Esophagus muscularis mucosa (tissue), 4 donors: Measurements from ENCODE around the gene PKDREJ. TPM values are rescaled to one million over a fixed set of nuclear protein-coding genes. Genes with fewer than 3 reads are reported as not detected.

Experiments used
- DNase-seq: peaks from one replicate; pipeline ENCODE4 v3.0.0-alpha.2; 2017; ENCODE audit errors: extremely low spot score
- H3K27ac ChIP-seq, 4 donors: fragments of 200-600 bp; sonication (generic); replicated peaks in 1 of 4; 1 replicate in 3 of 4; 2 replicates in 1 of 4; pipeline ENCODE4 v1.5.1; 2016 to 2019; ENCODE audit warnings: mild to moderate bottlenecking in 1 of 4
- H3K27me3 ChIP-seq, 4 donors: fragments of 200-600 bp; sonication (generic); one replicate each; pipeline versions ENCODE4 v1.5.1 to v1.6.0; 2016 to 2019
- H3K36me3 ChIP-seq, 4 donors: fragments of 200-600 bp; sonication (generic); one replicate each; pipeline ENCODE4 v1.5.1; 2016 to 2019
- H3K4me1 ChIP-seq, 4 donors: fragments of 200-600 bp; sonication (generic); one replicate each; pipeline ENCODE4 v1.5.1; 2016 to 2019
- H3K4me3 ChIP-seq, 4 donors: fragments of 200-600 bp; sonication (generic); 1 replicate in 2 of 4; 2 replicates in 2 of 4; pipeline ENCODE4 v1.5.1; 2016 to 2019; ENCODE audit warnings: mild to moderate bottlenecking in 4 of 4, moderate library complexity in 1 of 4
- H3K9me3 ChIP-seq, 4 donors: fragments of 200-600 bp; sonication (generic); 1 replicate in 3 of 4; 2 replicates in 1 of 4; pipeline ENCODE4 v1.5.1; 2016 to 2019
- CTCF ChIP-seq, 3 experiments: fragments of 200-600 bp in 2 of 3; fragments of 450-650 bp in 1 of 3; sonication (generic) in 2 of 3; IDR thresholded peaks; one replicate each; pipeline ENCODE4 v1.5.1; 2017 to 2019; ENCODE audit warnings: antibody characterized with exemption in 3 of 3, mild to moderate bottlenecking in 2 of 3, moderate library complexity in 1 of 3
- EP300 ChIP-seq: sonication (generic); formaldehyde crosslinking; IDR thresholded peaks from one replicate; pipeline ENCODE4 v1.6.1; 2017; ENCODE audit warnings: antibody characterized with exemption
- POLR2A ChIP-seq: fragments of 450-650 bp; IDR thresholded peaks from one replicate; pipeline ENCODE4 v1.6.1; 2017; ENCODE audit warnings: antibody characterized with exemption, moderate library complexity, mild to moderate bottlenecking, low read depth
- POLR2AphosphoS5 ChIP-seq, 2 donors: sonication (generic); formaldehyde crosslinking; IDR thresholded peaks; one replicate each; pipeline ENCODE4 v1.6.1; 2017; ENCODE audit warnings: antibody characterized with exemption in 2 of 2
- WGBS: methylation state at CpG from one replicate; pipeline ENCODE4 v1.1.5; 2018; 5-methylcytosine and 5-hydroxymethylcytosine counted together
- intact Hi-C: fragments of 100-400 bp; cut with DNase I; formaldehyde crosslinking; loops from one replicate; pipeline ENCODE4 v1.15.1; 2023
- total RNA-seq, 4 donors: library from RNA; depleted of rRNA; stranded (reverse); fragments of >200 nt; gene quantifications; one replicate each; pipeline versions ENCODE4 v1.1.0 to v1.2.1, GENCODE V29; 2016

Gene PKDREJ
- total RNA-seq, 4 donors from 2014 or later: under 0.01 to 0.23 (median under 0.01) TPM; not detected in 1

DNA sequence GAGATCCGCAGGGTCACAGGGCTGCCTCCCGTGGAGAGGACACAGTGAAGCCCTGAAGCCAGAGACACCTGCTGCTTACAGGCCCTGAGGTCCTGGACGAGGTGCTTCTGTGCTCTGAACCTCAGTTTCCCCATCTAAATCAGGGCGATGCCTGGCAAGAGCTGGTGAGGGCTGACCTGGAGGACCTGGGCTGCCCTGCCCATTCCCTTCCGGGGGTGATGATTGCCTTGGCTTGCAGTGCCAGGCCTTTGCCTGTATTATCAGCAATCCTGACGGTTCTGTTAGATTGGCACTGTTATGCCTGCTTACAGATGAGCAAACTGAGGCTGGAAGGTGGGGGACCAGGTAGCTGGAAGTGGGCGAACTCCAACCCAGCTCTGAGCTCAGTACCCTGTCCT lies 25.7 kb upstream of the PKDREJ start:
- 100% methylated on average over 3 of the region's 7 CpGs for WGBS
- Histone ChIP-seq H3K27me3 (no peaks in the 10 kb centered on the region), H3K36me3 (peaks cover 35 to 100% (median 85%) of the 10 kb centered on the region in 4 donors), H3K4me3 (no peak overlapping the region), H3K9me3 (peaks cover 0 to 7% (median 0%) of the 10 kb centered on the region in 4 donors), H3K4me1 (peaks cover 0 to 30% (median 3%) of the 10 kb centered on the region in 4 donors), H3K27ac (peak overlapping the region in 1 of 4 donors; percentile 50)
- DNase-seq: no peak
- intact Hi-C loops: no loop called here
- TF ChIP-seq EP300 (no peak), POLR2AphosphoS5 (IDR thresholded peaks at IDR 0.05) (no peak), CTCF (IDR thresholded peaks at IDR 0.05) (no peak), POLR2A (no peak)

DNA sequence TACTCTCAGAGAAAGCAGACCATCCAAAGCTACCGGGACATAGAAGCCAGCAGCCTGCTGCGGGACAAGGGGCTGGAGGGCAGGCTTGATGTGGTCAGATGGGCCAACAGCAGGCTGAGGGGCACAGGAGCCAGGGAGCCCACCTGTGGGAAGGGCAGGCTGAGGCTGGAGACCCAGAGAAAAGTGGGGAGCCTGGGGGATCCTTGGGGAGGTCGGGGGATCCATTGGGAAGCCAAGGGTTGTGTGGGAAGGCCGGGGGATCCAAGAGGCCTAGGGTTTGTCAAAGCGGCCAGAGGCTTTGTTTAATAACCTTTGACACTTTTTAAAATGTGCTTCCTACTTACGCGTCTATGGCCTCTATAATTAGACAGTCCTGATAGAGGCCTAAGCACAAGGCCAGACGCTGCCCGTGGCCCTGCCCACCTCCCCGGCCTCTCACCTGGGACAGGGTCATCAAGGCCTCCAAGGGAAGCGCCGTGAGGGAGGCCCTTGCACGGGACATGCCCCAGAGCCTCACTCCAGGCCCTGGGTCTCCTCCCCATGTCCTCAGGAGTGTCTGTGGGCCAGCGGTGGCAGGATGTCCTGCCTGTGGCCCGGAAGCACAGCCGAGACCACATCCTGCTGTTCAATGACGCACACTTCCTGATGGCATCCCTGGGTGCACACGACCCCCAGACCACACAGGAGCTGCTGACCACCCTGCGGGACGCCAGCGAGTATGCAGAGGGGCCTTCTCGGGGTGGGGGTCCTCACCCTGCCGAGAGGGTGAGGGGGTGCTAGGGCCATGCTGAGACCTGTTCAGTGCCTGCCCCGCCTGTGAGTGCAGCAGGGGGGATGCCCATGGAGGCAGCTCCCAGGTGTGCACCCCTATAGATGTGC lies 25.0 kb upstream of the PKDREJ start:
- Histone ChIP-seq H3K4me1 (peaks cover 0 to 30% (median 3%) of the 10 kb centered on the region in 4 donors), H3K27ac (peak overlapping the region in 2 of 4 donors; percentile 31 to 50), H3K36me3 (peaks cover 39 to 100% (median 85%) of the 10 kb centered on the region in 4 donors), H3K9me3 (peaks cover 0 to 7% (median 0%) of the 10 kb centered on the region in 4 donors), H3K4me3 (peak overlapping the region in 2 of 4 donors; percentile 10 to 31), H3K27me3 (no peaks in the 10 kb centered on the region)
- intact Hi-C loops: no loop called here
- no peak for DNase-seq
- 66% methylated on average over 20 of the region's 24 CpGs for WGBS
- TF ChIP-seq POLR2A (no peak), POLR2AphosphoS5 (IDR thresholded peaks at IDR 0.05) (peak; percentile 19 to 30), EP300 (no peak), CTCF (IDR thresholded peaks at IDR 0.05) (no peak)

DNA sequence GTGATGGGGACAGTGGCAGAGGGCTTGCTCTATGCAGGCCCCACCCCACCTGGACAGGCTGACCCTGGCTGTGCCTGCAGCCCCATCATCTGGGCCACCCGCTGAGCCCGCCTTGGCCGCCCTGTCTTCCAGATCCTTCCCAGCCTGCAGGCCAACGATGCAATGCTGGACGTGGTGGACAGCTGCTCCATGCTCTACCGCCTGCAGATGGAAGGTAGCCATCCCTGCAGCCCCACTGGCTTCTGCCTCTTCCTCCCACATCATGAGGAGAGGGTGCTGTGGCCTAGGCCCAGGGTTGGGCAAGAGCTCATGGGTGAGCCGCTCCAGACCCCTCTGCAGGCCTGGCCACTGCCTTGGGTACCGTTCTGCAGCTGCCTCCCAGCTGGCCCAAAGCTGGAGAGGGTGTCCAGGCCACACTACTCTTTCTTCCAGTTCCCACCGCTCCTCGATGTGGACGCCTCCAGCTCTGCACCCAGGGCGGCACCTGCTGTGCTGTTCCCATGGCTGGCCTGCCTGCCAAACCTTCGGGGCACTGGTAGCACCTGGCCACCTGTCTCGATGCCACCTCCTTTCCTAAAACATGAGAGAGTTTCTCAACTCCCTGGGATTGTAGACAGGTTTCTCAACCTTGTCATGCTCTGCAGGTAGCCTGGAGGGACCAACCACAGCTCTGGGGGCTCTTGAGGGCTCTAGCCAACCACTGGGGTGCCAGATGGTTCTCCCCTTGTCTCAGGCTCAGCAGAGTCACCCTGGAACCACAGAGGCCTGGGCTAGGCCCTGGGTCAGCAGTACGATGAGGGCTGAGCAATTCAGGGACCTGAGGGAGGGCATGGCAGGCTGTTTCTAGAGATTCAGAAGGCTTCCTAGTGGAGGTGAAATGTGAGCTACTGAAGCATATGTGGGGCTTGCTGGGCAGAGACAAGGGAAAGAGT lies 24.1 kb upstream of the PKDREJ start:
- H3K4me1 ChIP-seq: peaks cover 0 to 30% (median 3%) of the 10 kb centered on the region in 4 donors
- intact Hi-C loops: no loop called here
- peaks cover 0 to 7% (median 0%) of the 10 kb centered on the region in 4 donors for H3K9me3 ChIP-seq
- DNase-seq: no peak
- TF ChIP-seq CTCF (IDR thresholded peaks at IDR 0.05) (no peak), EP300 (no peak), POLR2AphosphoS5 (IDR thresholded peaks at IDR 0.05) (no peak), POLR2A (no peak)
- H3K27me3 ChIP-seq: no peaks in the 10 kb centered on the region
- H3K4me3 ChIP-seq: peak overlapping the region in 1 of 4 donors; percentile 31
- 92% methylated on average over 7 of the region's 15 CpGs for WGBS
- H3K36me3 ChIP-seq: peaks cover 40 to 100% (median 85%) of the 10 kb centered on the region in 4 donors
- peak overlapping the region in 2 of 4 donors; percentile 31 to 50 for H3K27ac ChIP-seq

- peaks cover 46 to 100% (median 86%) of the 10 kb centered on the region in 4 donors for H3K36me3 ChIP-seq
- H3K4me1 ChIP-seq: peaks cover 0 to 29% (median 3%) of the 10 kb centered on the region in 4 donors
- H3K27ac ChIP-seq: no peak overlapping the region
- H3K4me3 ChIP-seq: no peak overlapping the region
- no peaks in the 10 kb centered on the region for H3K27me3 ChIP-seq
- WGBS: 96% methylated on average over 3 of the region's 3 CpGs
- TF ChIP-seq CTCF (IDR thresholded peaks at IDR 0.05): no peak
- TF ChIP-seq POLR2AphosphoS5 (IDR thresholded peaks at IDR 0.05): no peak
- TF ChIP-seq POLR2A: no peak
- TF ChIP-seq EP300: no peak
- no peaks in the 10 kb centered on the region for H3K9me3 ChIP-seq
- DNase-seq: no peak
- intact Hi-C loops: no loop called here
These were observed 22.9 kb upstream of the PKDREJ start for GRCh38 chr22:46286006-46286405.
